SK-N-SH (cell line): Measurements from ENCODE around the gene SORL1.

Experiments
- NFIC ChIP-seq: IDR thresholded peaks from 2 replicates; pipeline ENCODE4 v1.4.0; 2012; ENCODE audit warnings: borderline replicate concordance
- POLR2AphosphoS5 ChIP-seq: IDR thresholded peaks from 2 replicates; pipeline ENCODE4 v1.6.1; 2012; ENCODE audit warnings: low read depth, low read length
- USF2 ChIP-seq: fragments of 150-350 bp; IDR thresholded peaks from 2 replicates; pipeline ENCODE4 v1.6.1; 2017; ENCODE audit warnings: antibody characterized with exemption, low read length, low read depth, borderline replicate concordance
- YY1 ChIP-seq: IDR thresholded peaks from 2 replicates; pipeline ENCODE4 v1.4.0; 2012; ENCODE audit warnings: low read depth, mild to moderate bottlenecking
- TF ChIP-seq, protein P1 (sequence below): fragments of 200-600 bp; sonication (generic); IDR thresholded peaks from 2 replicates; pipeline ENCODE4 v1.6.1; 2017; ENCODE audit warnings: antibody characterized with exemption, mild to moderate bottlenecking, moderate library complexity

- TF ChIP-seq NFIC (no peak), USF2 (no peak), POLR2AphosphoS5 (no peak), YY1 (no peak)
- TF ChIP-seq, protein P1, sequence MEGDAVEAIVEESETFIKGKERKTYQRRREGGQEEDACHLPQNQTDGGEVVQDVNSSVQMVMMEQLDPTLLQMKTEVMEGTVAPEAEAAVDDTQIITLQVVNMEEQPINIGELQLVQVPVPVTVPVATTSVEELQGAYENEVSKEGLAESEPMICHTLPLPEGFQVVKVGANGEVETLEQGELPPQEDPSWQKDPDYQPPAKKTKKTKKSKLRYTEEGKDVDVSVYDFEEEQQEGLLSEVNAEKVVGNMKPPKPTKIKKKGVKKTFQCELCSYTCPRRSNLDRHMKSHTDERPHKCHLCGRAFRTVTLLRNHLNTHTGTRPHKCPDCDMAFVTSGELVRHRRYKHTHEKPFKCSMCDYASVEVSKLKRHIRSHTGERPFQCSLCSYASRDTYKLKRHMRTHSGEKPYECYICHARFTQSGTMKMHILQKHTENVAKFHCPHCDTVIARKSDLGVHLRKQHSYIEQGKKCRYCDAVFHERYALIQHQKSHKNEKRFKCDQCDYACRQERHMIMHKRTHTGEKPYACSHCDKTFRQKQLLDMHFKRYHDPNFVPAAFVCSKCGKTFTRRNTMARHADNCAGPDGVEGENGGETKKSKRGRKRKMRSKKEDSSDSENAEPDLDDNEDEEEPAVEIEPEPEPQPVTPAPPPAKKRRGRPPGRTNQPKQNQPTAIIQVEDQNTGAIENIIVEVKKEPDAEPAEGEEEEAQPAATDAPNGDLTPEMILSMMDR = no peak
Observed at GRCh38 chr11:121626980-121627379, 174.9 kb downstream of the SORL1 start.
